HepG2 (cell line): ENCODE data around the gene TM9SF2. TPM values are rescaled to one million over a fixed set of nuclear protein-coding genes. Genes with fewer than 3 reads are reported as not detected.

Experiments used
- AGO2 ChIP-seq: fragments of 200-400 bp; formaldehyde crosslinking; optimal IDR thresholded peaks from 2 replicates; pipeline ENCODE3; 2017; ENCODE audit warnings: mild to moderate bottlenecking, low read depth, low read length, moderate library complexity
- ATM ChIP-seq: fragments of 450-650 bp; IDR thresholded peaks from 2 replicates; pipeline ENCODE4 v1.7.1; 2017; ENCODE audit warnings: mild to moderate bottlenecking, borderline replicate concordance
- FOXP1 ChIP-seq, 2 experiments: fragments of 450-650 bp in 1 of 2; IDR thresholded peaks; 2 replicates each; pipeline ENCODE4 v1.6.1; 2017 to 2018; ENCODE audit warnings: antibody characterized with exemption in 1 of 2
- MIER3 ChIP-seq: IDR thresholded peaks from 2 replicates; pipeline ENCODE4 v1.6.1; 2016; ENCODE audit warnings: missing compliant biosample characterization, borderline replicate concordance
- PHF21A ChIP-seq: sonication (generic); formaldehyde crosslinking; IDR thresholded peaks from 2 replicates; pipeline ENCODE4 v1.5.0; 2020; ENCODE audit warnings: mild to moderate bottlenecking, missing genetic modification reagents
- RAD21 ChIP-seq: fragments of 450-650 bp; formaldehyde crosslinking; IDR thresholded peaks from 2 replicates; pipeline ENCODE4 v1.5.0; 2020; ENCODE audit warnings: mild to moderate bottlenecking
- SOX5 ChIP-seq: IDR thresholded peaks from 2 replicates; pipeline ENCODE4 v1.6.1; 2016; ENCODE audit warnings: borderline replicate concordance
- ZFP1 ChIP-seq: IDR thresholded peaks from 2 replicates; pipeline ENCODE4 v1.6.1; 2016
- ZNF20 ChIP-seq: sonication (generic); formaldehyde crosslinking; IDR thresholded peaks from 2 replicates; pipeline ENCODE4 v1.4.0; 2020; ENCODE audit warnings: mild to moderate bottlenecking, moderate library complexity, missing genetic modification reagents
- ZNF205 ChIP-seq: IDR thresholded peaks from 2 replicates; pipeline ENCODE4 v1.6.1; 2018; ENCODE audit warnings: missing biosample characterization, missing genetic modification reagents
- ZNF644 ChIP-seq: IDR thresholded peaks from 2 replicates; pipeline ENCODE4 v1.6.1; 2016; ENCODE audit warnings: low read depth
- ZNF652 ChIP-seq: IDR thresholded peaks from 2 replicates; pipeline ENCODE4 v1.6.1; 2016; ENCODE audit warnings: low read depth, borderline replicate concordance
- polyA plus RNA-seq, 8 experiments: library from polyadenylated mRNA; depleted of rRNA in 3 of 8; stranded (reverse) in 7 of 8; unstranded in 1 of 8; fragments of >200 nt; fragmentation: Illumina TruSeq in 4 of 8; extraction: Trizol in 4 of 8; gene quantifications; 2 replicates each; pipeline versions ENCODE4 v1.2.1 to v1.2.3, GENCODE V29; 2011 to 2016; ENCODE audit warnings: low read depth in 4 of 8, missing spikeins in 1 of 8, mixed read lengths in 1 of 8; ENCODE audit not compliant: insufficient read depth in 1 of 8
- total RNA-seq, 5 experiments: library from RNA; depleted of rRNA; stranded (reverse); fragments of >200 nt; fragmentation: Illumina TruSeq; extraction: Trizol; gene quantifications; 2 replicates each; pipeline ENCODE4 v1.2.3, GENCODE V29; 2016; ENCODE audit warnings: low read depth in 1 of 5
- TF ChIP-seq, protein P1 (sequence below): sonication (generic); formaldehyde crosslinking; IDR thresholded peaks from 2 replicates; pipeline ENCODE4 v1.4.0; 2020; ENCODE audit warnings: missing genetic modification reagents, borderline replicate concordance
- TF ChIP-seq, protein P2 (sequence below), 2 experiments: fragments of 450-650 bp in 1 of 2; sonication (generic) in 1 of 2; formaldehyde crosslinking; IDR thresholded peaks; 2 replicates each; pipeline versions ENCODE4 v1.5.0 to v1.8.0; 2020 to 2022; ENCODE audit warnings: mild to moderate bottlenecking in 1 of 2, missing genetic modification reagents in 1 of 2
- TF ChIP-seq, protein P3 (sequence below): sonication (generic); formaldehyde crosslinking; IDR thresholded peaks from 2 replicates; pipeline ENCODE4 v1.4.0; 2020; ENCODE audit warnings: mild to moderate bottlenecking, missing genetic modification reagents, borderline replicate concordance
- TF ChIP-seq, protein P4 (sequence below): sonication (generic); formaldehyde crosslinking; IDR thresholded peaks from 2 replicates; pipeline ENCODE4 v1.4.0; 2020; ENCODE audit warnings: missing genetic modification reagents, mild to moderate bottlenecking, borderline replicate concordance
- TF ChIP-seq, protein P5 (sequence below): sonication (generic); formaldehyde crosslinking; IDR thresholded peaks from 2 replicates; pipeline ENCODE4 v1.4.0; 2020; ENCODE audit warnings: missing genetic modification reagents

TM9SF2 gene
- total and polyA plus RNA-seq, 2 of the 13 experiments (the other 11 are each of a cell fraction or from before 2014, with no cell fraction given): 94.1 to 123 TPM

DNA sequence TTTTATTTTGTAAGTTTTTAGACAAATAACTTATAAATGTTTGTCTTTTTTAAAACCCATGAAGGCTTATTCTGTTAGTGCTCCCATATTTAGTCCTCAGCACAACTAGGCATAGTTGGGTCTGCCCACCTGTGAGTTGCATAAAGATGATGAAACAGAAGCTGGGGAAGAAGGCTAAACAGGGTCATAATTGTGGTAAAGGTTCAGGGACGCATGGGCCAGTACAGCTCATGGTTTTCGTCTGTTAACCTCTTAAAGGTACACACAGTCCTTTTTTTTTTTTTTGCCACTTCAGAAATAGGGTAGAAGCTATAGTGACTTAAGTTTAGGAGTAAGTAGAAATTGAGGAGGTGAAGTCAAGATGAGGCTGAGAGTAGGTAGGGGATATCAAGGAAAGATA lies 58.3 kb downstream of the TM9SF2 start (continued):
- TF ChIP-seq, protein P1, sequence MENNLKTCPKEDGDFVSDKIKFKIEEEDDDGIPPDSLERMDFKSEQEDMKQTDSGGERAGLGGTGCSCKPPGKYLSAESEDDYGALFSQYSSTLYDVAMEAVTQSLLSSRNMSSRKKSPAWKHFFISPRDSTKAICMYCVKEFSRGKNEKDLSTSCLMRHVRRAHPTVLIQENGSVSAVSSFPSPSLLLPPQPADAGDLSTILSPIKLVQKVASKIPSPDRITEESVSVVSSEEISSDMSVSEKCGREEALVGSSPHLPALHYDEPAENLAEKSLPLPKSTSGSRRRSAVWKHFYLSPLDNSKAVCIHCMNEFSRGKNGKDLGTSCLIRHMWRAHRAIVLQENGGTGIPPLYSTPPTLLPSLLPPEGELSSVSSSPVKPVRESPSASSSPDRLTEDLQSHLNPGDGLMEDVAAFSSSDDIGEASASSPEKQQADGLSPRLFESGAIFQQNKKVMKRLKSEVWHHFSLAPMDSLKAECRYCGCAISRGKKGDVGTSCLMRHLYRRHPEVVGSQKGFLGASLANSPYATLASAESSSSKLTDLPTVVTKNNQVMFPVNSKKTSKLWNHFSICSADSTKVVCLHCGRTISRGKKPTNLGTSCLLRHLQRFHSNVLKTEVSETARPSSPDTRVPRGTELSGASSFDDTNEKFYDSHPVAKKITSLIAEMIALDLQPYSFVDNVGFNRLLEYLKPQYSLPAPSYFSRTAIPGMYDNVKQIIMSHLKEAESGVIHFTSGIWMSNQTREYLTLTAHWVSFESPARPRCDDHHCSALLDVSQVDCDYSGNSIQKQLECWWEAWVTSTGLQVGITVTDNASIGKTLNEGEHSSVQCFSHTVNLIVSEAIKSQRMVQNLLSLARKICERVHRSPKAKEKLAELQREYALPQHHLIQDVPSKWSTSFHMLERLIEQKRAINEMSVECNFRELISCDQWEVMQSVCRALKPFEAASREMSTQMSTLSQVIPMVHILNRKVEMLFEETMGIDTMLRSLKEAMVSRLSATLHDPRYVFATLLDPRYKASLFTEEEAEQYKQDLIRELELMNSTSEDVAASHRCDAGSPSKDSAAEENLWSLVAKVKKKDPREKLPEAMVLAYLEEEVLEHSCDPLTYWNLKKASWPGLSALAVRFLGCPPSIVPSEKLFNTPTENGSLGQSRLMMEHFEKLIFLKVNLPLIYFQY (CRISPR knock-in tag): peak; percentile 60; the same call in 1 of the 2 replicates
- TF ChIP-seq, protein P2, sequence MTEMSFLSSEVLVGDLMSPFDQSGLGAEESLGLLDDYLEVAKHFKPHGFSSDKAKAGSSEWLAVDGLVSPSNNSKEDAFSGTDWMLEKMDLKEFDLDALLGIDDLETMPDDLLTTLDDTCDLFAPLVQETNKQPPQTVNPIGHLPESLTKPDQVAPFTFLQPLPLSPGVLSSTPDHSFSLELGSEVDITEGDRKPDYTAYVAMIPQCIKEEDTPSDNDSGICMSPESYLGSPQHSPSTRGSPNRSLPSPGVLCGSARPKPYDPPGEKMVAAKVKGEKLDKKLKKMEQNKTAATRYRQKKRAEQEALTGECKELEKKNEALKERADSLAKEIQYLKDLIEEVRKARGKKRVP (CRISPR knock-in tag; IDR thresholded peaks at IDR 0.05): peak in 1 of 2 experiments; percentile 96; a peak in 2 of 4 replicates
- TF ChIP-seq RAD21 (CRISPR knock-in tag) (no peak), MIER3 (peak; percentile 26; the same call in 1 of the 2 replicates), ATM (peak; percentile 89; the same call in 1 of the 2 replicates), ZFP1 (CRISPR knock-in tag) (peak; percentile 81; the same call in 1 of the 2 replicates), PHF21A (CRISPR knock-in tag) (0 out of 2 replicates have a peak, but pooled peaks have one; percentile 19), ZNF205 (CRISPR knock-in tag) (no peak), AGO2 (no peak), ZNF644 (CRISPR knock-in tag) (0 out of 2 replicates have a peak, but pooled peaks have one; percentile 42), SOX5 (CRISPR knock-in tag) (peak; percentile 74; the same call in 1 of the 2 replicates), ZNF20 (CRISPR knock-in tag) (no peak), ZNF652 (CRISPR knock-in tag) (peak; percentile 90), FOXP1 (IDR thresholded peaks at IDR 0.05) (no peak), FOXP1 (CRISPR knock-in tag; IDR thresholded peaks at IDR 0.05) (peak; percentile 68; the same call in 1 of the 2 replicates)
- TF ChIP-seq, protein P3, sequence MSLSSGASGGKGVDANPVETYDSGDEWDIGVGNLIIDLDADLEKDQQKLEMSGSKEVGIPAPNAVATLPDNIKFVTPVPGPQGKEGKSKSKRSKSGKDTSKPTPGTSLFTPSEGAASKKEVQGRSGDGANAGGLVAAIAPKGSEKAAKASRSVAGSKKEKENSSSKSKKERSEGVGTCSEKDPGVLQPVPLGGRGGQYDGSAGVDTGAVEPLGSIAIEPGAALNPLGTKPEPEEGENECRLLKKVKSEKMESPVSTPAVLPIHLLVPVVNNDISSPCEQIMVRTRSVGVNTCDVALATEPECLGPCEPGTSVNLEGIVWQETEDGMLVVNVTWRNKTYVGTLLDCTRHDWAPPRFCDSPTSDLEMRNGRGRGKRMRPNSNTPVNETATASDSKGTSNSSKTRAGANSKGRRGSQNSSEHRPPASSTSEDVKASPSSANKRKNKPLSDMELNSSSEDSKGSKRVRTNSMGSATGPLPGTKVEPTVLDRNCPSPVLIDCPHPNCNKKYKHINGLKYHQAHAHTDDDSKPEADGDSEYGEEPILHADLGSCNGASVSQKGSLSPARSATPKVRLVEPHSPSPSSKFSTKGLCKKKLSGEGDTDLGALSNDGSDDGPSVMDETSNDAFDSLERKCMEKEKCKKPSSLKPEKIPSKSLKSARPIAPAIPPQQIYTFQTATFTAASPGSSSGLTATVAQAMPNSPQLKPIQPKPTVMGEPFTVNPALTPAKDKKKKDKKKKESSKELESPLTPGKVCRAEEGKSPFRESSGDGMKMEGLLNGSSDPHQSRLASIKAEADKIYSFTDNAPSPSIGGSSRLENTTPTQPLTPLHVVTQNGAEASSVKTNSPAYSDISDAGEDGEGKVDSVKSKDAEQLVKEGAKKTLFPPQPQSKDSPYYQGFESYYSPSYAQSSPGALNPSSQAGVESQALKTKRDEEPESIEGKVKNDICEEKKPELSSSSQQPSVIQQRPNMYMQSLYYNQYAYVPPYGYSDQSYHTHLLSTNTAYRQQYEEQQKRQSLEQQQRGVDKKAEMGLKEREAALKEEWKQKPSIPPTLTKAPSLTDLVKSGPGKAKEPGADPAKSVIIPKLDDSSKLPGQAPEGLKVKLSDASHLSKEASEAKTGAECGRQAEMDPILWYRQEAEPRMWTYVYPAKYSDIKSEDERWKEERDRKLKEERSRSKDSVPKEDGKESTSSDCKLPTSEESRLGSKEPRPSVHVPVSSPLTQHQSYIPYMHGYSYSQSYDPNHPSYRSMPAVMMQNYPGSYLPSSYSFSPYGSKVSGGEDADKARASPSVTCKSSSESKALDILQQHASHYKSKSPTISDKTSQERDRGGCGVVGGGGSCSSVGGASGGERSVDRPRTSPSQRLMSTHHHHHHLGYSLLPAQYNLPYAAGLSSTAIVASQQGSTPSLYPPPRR (CRISPR knock-in tag): peak; percentile 58; the same call in 1 of the 2 replicates
- TF ChIP-seq, protein P4, sequence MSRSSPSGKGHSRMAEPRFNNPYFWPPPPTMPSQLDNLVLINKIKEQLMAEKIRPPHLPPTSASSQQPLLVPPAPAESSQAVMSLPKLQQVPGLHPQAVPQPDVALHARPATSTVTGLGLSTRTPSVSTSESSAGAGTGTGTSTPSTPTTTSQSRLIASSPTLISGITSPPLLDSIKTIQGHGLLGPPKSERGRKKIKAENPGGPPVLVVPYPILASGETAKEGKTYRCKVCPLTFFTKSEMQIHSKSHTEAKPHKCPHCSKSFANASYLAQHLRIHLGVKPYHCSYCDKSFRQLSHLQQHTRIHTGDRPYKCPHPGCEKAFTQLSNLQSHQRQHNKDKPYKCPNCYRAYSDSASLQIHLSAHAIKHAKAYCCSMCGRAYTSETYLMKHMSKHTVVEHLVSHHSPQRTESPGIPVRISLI (CRISPR knock-in tag): peak; percentile 91
- TF ChIP-seq, protein P5, sequence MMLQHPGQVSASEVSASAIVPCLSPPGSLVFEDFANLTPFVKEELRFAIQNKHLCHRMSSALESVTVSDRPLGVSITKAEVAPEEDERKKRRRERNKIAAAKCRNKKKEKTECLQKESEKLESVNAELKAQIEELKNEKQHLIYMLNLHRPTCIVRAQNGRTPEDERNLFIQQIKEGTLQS (CRISPR knock-in tag): peak; percentile 95
